ENCODE data around the gene GUCY2F.

The GUCY2F gene

DNA sequence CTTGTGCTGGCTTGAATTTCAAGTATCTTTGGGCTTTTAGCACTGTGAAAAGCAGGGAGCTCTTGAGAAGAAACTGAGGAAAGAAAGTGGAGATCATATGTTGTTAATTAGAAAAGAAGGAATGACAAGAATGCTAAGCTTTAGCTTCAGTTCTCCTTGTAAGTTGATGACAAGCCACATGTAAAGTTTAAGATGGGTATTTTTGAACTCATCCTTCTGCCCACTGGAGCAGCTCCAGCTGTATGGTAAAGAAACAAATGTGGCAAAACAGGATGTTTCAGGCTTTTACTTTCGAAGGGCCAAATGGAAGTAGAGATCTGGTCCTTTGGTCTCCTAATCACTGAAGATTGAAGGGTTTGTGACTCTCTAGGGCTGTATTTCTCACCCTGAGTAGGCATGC is 137.8 kb downstream of the GUCY2F start:
- DNase-seq (ENCODE audit: low read depth, low spot score) = no peak

DNA sequence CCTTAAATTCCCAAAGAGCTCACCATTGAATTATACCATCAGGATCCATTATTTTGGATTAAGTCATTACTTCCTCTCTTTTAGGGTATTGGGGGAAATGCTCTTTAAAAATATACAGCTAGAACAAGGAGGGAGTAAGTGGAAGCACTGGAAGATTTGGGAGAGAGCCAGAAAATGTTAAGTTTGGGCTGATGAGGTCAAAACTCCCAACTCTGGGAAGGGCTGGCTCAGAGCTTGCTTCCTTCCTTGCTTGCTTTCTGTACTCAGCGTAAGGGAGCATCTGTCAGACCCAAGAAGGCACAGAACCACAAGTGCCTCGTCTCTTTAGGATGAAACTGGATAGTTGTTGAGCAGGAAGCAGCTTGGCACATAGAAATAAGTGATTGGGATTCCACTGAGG is 138.2 kb downstream of the GUCY2F start:
- DNase-seq (ENCODE audit: low read depth, low spot score) = no peak

DNA sequence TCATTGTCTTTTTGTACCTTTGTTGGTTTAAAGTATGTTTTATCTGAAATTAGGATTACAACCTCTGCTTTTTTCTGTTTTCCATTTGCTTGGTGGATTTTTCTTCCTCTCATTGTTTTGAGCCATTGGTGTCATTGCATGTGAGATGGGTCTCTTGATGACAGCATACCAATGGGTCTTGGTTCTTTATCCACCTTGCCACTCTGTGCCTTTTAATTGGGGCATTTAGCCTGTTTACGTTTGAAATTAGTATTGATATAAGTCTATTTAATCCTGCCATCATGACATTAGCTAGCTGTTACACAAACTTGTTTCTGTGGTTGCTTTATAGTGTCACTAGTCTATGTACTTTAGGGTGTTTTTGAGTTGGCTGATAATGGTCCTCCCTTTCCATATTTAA is 145.7 kb downstream of the GUCY2F start:
- DNase-seq (ENCODE audit: low read depth, low spot score) = no peak

DNA sequence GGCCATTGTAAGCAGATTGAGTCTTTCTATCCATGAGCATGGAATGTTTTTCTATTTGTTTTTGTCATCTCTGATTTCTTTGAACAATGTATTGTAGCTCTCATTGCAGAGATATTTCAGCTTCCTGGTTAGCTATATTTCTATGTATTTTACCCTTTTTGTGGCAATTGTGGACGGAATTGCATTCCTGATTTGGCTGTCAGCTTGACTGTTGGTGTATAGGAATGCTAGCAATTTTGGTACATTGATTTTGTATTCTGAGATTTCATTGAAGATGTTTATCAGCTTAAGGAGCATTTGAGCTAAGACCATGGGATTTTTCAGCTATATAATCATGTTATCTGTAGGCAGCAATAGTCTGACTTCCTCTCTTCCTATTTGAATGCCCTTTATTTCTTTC is 154.6 kb downstream of the GUCY2F start:
- no peak for DNase-seq (ENCODE audit: low read depth, low spot score)

All from activated naive CD8-positive, alpha-beta T cell treated with anti-CD3 and anti-CD28 coated beads, Interleukin-2, amount 50 U/mL, for 16 hours (primary cell).